Activated CD8-positive, alpha-beta T cell treated with anti-CD3 and anti-CD28 coated beads for 36 hours (primary cell): ENCODE measurements around the gene DNM2. TPM values are rescaled to one million over a fixed set of nuclear protein-coding genes. Genes with fewer than 3 reads are reported as not detected.
"Not testable (repeated sequence)": the region's sequence is repeated elsewhere in the genome, so short reads cannot be mapped to it uniquely, and the experiment has no call there.

Experiments used
- ATAC-seq: fragments of 200-7000 bp; cut with Tn5 transposase; one replicate; pipeline ENCODE4 v1.10.0; 2021; ENCODE audit warnings: mild to moderate bottlenecking, moderate library complexity
- CTCF ChIA-PET: fragments of 350-600 bp; sonication (Branson Sonifier 250); formaldehyde crosslinking; loops from one replicate; lab custom pipeline; 2021; ENCODE audit warnings: antibody characterized with exemption; lab: Charles Lee
- POLR2A ChIA-PET: fragments of 350-600 bp; sonication (Branson Sonifier 250); formaldehyde crosslinking; loops from one replicate; lab custom pipeline; 2021; ENCODE audit warnings: antibody characterized with exemption; lab: Charles Lee
- DNase-seq: peaks from one replicate; pipeline ENCODE4 v3.0.0-alpha.2; 2020
- H3K27ac Mint-ChIP-seq: one replicate; pipeline ENCODE4 v1.8.0; 2021; ENCODE audit warnings: mild to moderate bottlenecking, mixed read lengths
- H3K27me3 Mint-ChIP-seq: one replicate; pipeline ENCODE4 v1.8.0; 2021; ENCODE audit warnings: mixed read lengths
- H3K36me3 Mint-ChIP-seq: one replicate; pipeline ENCODE4 v1.8.0; 2021; ENCODE audit warnings: low read depth, mixed read lengths
- H3K4me1 Mint-ChIP-seq: one replicate; pipeline ENCODE4 v1.8.0; 2021; ENCODE audit warnings: low read depth, mixed read lengths
- H3K4me3 Mint-ChIP-seq: one replicate; pipeline ENCODE4 v1.8.0; 2021; ENCODE audit warnings: mild to moderate bottlenecking, moderate library complexity, mixed read lengths
- H3K9me3 Mint-ChIP-seq: one replicate; pipeline ENCODE4 v1.8.0; 2021; ENCODE audit warnings: mixed read lengths
- intact Hi-C: fragments of 100-400 bp; cut with micrococcal nuclease; formaldehyde crosslinking; loops from one replicate; pipeline ENCODE4 v1.10.0; 2022
- total RNA-seq, 2 experiments: library from RNA; stranded (reverse); gene quantifications; one replicate each; pipeline ENCODE4 v1.2.3, GENCODE V29; 2021
- TF ChIP-seq, protein P1 (sequence below): fragments of 200-600 bp; IDR thresholded peaks from one replicate; pipeline ENCODE4 v1.8.0; 2022; ENCODE audit warnings: antibody characterized with exemption, mild to moderate bottlenecking

Gene DNM2
- total RNA-seq, 2 experiments from 2014 or later = 151 to 153 TPM

DNA sequence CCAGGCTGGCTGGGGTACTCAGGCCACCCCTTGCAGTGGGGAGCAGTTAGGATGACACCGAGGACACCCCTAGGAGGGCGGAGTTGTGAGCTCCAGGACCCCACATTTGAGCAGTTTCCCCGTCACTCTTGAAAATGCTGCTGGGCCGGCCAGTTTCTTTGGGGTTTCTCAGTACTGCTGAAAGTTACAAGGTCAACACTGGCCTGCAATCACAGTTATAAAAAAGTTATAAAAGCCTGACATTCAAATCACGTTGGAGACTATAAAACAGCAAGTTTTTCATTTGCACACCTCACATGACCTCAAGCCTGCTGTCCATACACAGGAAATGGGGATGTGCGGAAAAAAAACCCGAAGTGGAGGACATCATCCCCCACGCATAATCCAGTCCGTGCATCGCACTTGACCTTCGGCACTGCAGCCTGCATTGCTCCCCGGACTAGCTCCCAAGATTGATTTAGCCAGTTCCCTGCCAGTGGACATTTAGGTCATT, 27.0 kb downstream of the DNM2 start:
- H3K9me3 Mint-ChIP-seq = no peaks in the 10 kb centered on the region
- no peak overlapping the region for H3K27ac Mint-ChIP-seq
- POLR2A ChIA-PET = no interaction called here
- ATAC-seq (no peak), DNase-seq (no peak)
- H3K36me3 Mint-ChIP-seq = peaks cover 14% of the 10 kb centered on the region
- intact Hi-C loops = no loop called here
- CTCF ChIA-PET = no interaction called here
- H3K4me1 Mint-ChIP-seq = peaks cover 65% of the 10 kb centered on the region
- H3K4me3 Mint-ChIP-seq = no peak overlapping the region
- H3K27me3 Mint-ChIP-seq = no peaks in the 10 kb centered on the region
- TF ChIP-seq, protein P1, sequence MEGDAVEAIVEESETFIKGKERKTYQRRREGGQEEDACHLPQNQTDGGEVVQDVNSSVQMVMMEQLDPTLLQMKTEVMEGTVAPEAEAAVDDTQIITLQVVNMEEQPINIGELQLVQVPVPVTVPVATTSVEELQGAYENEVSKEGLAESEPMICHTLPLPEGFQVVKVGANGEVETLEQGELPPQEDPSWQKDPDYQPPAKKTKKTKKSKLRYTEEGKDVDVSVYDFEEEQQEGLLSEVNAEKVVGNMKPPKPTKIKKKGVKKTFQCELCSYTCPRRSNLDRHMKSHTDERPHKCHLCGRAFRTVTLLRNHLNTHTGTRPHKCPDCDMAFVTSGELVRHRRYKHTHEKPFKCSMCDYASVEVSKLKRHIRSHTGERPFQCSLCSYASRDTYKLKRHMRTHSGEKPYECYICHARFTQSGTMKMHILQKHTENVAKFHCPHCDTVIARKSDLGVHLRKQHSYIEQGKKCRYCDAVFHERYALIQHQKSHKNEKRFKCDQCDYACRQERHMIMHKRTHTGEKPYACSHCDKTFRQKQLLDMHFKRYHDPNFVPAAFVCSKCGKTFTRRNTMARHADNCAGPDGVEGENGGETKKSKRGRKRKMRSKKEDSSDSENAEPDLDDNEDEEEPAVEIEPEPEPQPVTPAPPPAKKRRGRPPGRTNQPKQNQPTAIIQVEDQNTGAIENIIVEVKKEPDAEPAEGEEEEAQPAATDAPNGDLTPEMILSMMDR = no peak

- POLR2A ChIA-PET, CTCF ChIA-PET, ATAC-seq, H3K27me3 Mint-ChIP-seq, H3K27ac Mint-ChIP-seq, H3K36me3 Mint-ChIP-seq, H3K4me3 Mint-ChIP-seq, H3K9me3 Mint-ChIP-seq, DNase-seq, intact Hi-C loops: not testable (repeated sequence)
- peaks cover 71% of the 10 kb centered on the region for H3K4me1 Mint-ChIP-seq
These were observed 28.6 kb downstream of the DNM2 start for GRCh38 chr19:10746437-10746836.

- ChIA-PET CTCF (interaction anchor here (1.0 kb wide), 1 partner anchor 166 kb away, joined by 3 read pairs; no protein-coding TSS in a partner anchor), POLR2A (interaction anchor here (0.6 kb wide), 1 partner anchor 19 kb away, joined by 3 read pairs; no protein-coding TSS in a partner anchor)
- TF ChIP-seq, protein P1 = no peak
- no peaks in the 10 kb centered on the region for H3K9me3 Mint-ChIP-seq
- no peak for ATAC-seq
- intact Hi-C loops = no loop called here
- H3K4me3 Mint-ChIP-seq = no peak overlapping the region
- H3K27me3 Mint-ChIP-seq = no peaks in the 10 kb centered on the region
- H3K27ac Mint-ChIP-seq = peak overlapping the region; percentile 69
- no peak for DNase-seq
- H3K36me3 Mint-ChIP-seq = peaks cover 7% of the 10 kb centered on the region
- H3K4me1 Mint-ChIP-seq = peaks cover 73% of the 10 kb centered on the region
These were observed 29.4 kb downstream of the DNM2 start for GRCh38 chr19:10747271-10747670.

GRCh38 chr19:10747674-10748073, 29.8 kb downstream of the DNM2 start:
- H3K9me3 Mint-ChIP-seq = no peaks in the 10 kb centered on the region
- TF ChIP-seq, protein P1 = no peak
- ATAC-seq (peak; percentile 23), DNase-seq (no peak)
- intact Hi-C loops = no loop called here
- H3K4me3 Mint-ChIP-seq = no peak overlapping the region
- H3K36me3 Mint-ChIP-seq = peaks cover 4% of the 10 kb centered on the region
- ChIA-PET CTCF (interaction anchor here (1.0 kb wide), 1 partner anchor 166 kb away, joined by 3 read pairs; no protein-coding TSS in a partner anchor), POLR2A (interaction anchor here (0.6 kb wide), 1 partner anchor 19 kb away, joined by 3 read pairs; no protein-coding TSS in a partner anchor)
- H3K27ac Mint-ChIP-seq = peak overlapping the region; percentile 69
- peaks cover 70% of the 10 kb centered on the region for H3K4me1 Mint-ChIP-seq
- H3K27me3 Mint-ChIP-seq = no peaks in the 10 kb centered on the region

GRCh38 chr19:10748195-10748926, 30.5 kb downstream of the DNM2 start:
- POLR2A ChIA-PET = no interaction called here
- peak overlapping the region; percentile 81 for H3K27ac Mint-ChIP-seq
- intact Hi-C loops = no loop called here

More at GRCh38 chr19:10748195-10748926, 30.5 kb downstream of the DNM2 start:
- no peaks in the 10 kb centered on the region for H3K27me3 Mint-ChIP-seq
- CTCF ChIA-PET = interaction anchor here (1.0 kb wide), 1 partner anchor 167 kb away, joined by 3 read pairs; no protein-coding TSS in a partner anchor
- H3K9me3 Mint-ChIP-seq = no peaks in the 10 kb centered on the region
- DNase-seq (no peak), ATAC-seq (no peak)
- peaks cover 4% of the 10 kb centered on the region for H3K36me3 Mint-ChIP-seq
- TF ChIP-seq, protein P1 = no peak
- H3K4me3 Mint-ChIP-seq = no peak overlapping the region
- peaks cover 75% of the 10 kb centered on the region for H3K4me1 Mint-ChIP-seq
